Measurements from ENCODE around the gene LINC00237. TPM values are rescaled to one million over a fixed set of nuclear protein-coding genes. Genes with fewer than 3 reads are reported as not detected.

The LINC00237 gene
- total and polyA plus RNA-seq, 4 donors = not detected

- Histone ChIP-seq H3K27ac (ENCODE audit: low read depth in 1 of 2, low read length in 2 of 2) (no peak overlapping the region), H3K4me3 (ENCODE audit: low read depth in 1 of 3, low read length in 3 of 3) (no peak overlapping the region), H3K9ac (ENCODE audit: low read depth in 1 of 2, low read length in 2 of 2) (no peak overlapping the region), H3K9me3 (ENCODE audit: control insufficient read depth in 4 of 4, low read length in 3 of 4) (no peaks in the 10 kb centered on the region), H3K4me1 (ENCODE audit: control insufficient read depth in 4 of 4, insufficient read depth in 4 of 4, low read length in 3 of 4) (no peaks in the 10 kb centered on the region), H3K27me3 (ENCODE audit: control insufficient read depth in 4 of 4, insufficient read depth in 4 of 4, low read length in 3 of 4) (peaks cover 0 to 4% (median 2%) of the 10 kb centered on the region in 4 donors), H3K36me3 (ENCODE audit: control insufficient read depth in 4 of 4, insufficient read depth in 3 of 4, low read depth in 1 of 4, low read length in 3 of 4) (no peaks in the 10 kb centered on the region)
- TF ChIP-seq SP1 (IDR thresholded peaks at IDR 0.05) (no peak), JUND (IDR thresholded peaks at IDR 0.05) (no peak), RAD21 (IDR thresholded peaks at IDR 0.05) (no peak), NR2F2 (IDR thresholded peaks at IDR 0.05) (no peak), TAF1 (conservative IDR thresholded peaks at IDR 0.05) (no peak), HNF4G (IDR thresholded peaks at IDR 0.05) (no peak)
- 33% methylated on average over 2 of the region's 2 CpGs for WGBS
- no peak for DNase-seq (ENCODE audit: low spot score)
Measured at GRCh38 chr20:21046413-21047070, 59.6 kb downstream of the LINC00237 start.

Small RNA genes within 50 kb of the gene (small RNA-seq; reads per million reads assigned to genes)
- gene RNA5SP477 = not detected

Other genes with a start within 250 kb of the LINC00237 start
- 1 to 10 TPM; 4.7 to 9.5 TPM for gene KIZ, start 19.7 kb upstream of the LINC00237 start, total RNA-seq
- gene KIZ, start 19.7 kb upstream of the LINC00237 start, polyA plus RNA-seq = 1 to 10 TPM; 3.0 to 5.6 TPM
- 10 to 100 TPM; 27.1 to 40.3 TPM for gene XRN2, start 197.0 kb upstream of the LINC00237 start, total RNA-seq
- 10 to 100 TPM; 20.9 to 23.3 TPM for gene XRN2, start 197.0 kb upstream of the LINC00237 start, polyA plus RNA-seq